GM18507 (cell line): ENCODE data around the gene HELT.
A peak's percentile ranks its signal among the peaks of the same experiment; 100 is the strongest.
"Not testable (repeated sequence)": the region's sequence is repeated elsewhere in the genome, so short reads cannot be mapped to it uniquely, and the experiment has no call there.

Experiments
- DNase-seq: peaks from one replicate; pipeline ENCODE4 v3.0.0; 2011; ENCODE audit warnings: low read depth; ENCODE audit not compliant: insufficient read length; ENCODE audit errors: extremely low spot score
- FAIRE-seq: peaks from 2 replicates; lab custom pipeline; 2011; peaks lifted over from hg19 to GRCh38; lab: Jason Lieb, UNC

The HELT gene

DNA sequence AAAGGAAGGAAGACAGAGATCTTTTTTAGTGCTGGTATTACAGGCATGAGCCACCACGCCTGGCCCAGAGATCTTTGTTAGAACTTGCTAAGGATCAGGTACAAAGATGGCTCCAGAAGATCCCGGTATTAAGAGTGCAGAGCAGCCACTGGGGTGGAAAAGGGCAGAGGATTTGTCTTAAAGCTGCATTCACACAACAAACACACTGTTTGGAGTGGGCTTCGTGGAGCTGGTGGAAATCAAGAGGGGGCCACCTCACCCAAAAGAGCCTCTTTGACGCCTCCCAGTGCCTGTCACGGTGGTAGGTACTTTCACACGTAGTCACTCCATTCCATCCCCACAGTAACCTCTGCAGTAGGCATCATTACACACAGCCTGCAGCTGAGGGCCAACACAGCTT, 13.3 kb downstream of the HELT start:
- DNase-seq (no peak), FAIRE-seq (no peak)

- FAIRE-seq (no peak), DNase-seq (no peak)
Measured at GRCh38 chr4:185033072-185033471, 14.8 kb downstream of the HELT start.

- DNase-seq (no peak), FAIRE-seq (peak; percentile 26)
Measured at GRCh38 chr4:185033950-185034349, 15.7 kb downstream of the HELT start.

GRCh38 chr4:185035284-185035683, 17.0 kb downstream of the HELT start:
- FAIRE-seq (no peak), DNase-seq (no peak)

GRCh38 chr4:185036019-185036418, 17.7 kb downstream of the HELT start:
- FAIRE-seq (no peak), DNase-seq (no peak)

- no peak for FAIRE-seq
- no peak for DNase-seq
Measured at GRCh38 chr4:185036842-185037241, 18.6 kb downstream of the HELT start.

DNA sequence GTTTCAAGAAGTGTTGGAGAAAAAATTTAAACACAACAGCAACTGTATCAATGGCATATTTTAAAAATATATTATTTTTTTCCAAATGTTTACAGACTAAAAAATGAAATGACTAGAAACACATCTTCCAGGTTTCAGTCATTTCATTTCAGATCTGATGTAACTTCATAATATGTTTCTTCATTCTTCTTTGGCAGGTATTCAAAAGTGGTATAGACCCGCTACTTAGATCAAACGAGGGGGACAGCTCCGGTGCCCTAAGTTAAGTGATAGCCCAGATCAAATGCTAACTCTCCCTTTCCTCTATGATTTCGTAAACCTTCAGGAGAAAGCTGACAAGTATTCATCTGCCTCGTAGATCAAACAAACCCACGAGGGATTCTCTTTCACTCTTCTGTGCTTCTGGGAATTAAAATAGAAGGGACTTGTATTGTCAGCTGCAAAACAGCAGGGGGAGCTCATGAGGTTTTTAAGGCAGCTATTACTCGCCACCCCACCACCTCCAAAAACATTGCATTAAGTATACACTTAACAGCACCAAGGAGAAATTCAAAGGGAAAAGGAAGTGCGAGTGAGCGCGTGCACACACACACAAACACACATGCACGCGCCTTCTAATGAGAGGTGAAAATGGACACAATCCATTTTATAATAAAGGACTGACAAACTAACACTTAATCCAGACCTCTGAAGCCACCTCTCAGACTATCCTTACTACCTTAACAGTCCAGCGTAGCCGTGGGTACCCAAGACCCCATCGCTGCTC, 21.4 kb downstream of the HELT start:
- peak; percentile 89 for FAIRE-seq
- peak; percentile 52 for DNase-seq

GRCh38 chr4:185040523-185040922, 22.2 kb downstream of the HELT start:
- FAIRE-seq (no peak), DNase-seq (no peak)

- not testable (repeated sequence) for DNase-seq, FAIRE-seq
Measured at GRCh38 chr4:185050286-185050685, 32.0 kb downstream of the HELT start.

DNA sequence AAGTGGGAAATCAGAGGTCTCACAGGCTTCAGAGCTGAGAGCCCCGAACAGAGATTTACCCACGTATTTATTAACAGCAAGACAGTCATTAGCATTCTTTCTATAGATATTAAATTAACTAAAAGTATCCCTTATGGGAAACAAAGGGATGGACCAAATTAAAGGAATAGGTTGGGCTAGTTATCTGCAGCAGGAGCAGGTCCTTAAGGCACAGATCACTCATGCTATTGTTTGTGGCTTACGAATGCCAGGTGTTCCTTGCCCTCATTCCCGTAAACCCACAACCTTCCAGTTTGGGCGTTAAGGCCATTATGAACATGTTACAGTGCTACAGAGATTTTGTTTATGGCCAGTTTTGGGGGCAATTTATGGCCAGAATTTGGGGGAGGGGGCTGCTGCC, 33.0 kb downstream of the HELT start:
- DNase-seq, FAIRE-seq: not testable (repeated sequence)

GRCh38 chr4:185053746-185054145, 35.5 kb downstream of the HELT start:
- no peak for FAIRE-seq
- DNase-seq, result no peak

GRCh38 chr4:185054272-185054671, 36.0 kb downstream of the HELT start:
- no peak for FAIRE-seq
- no peak for DNase-seq

GRCh38 chr4:185054886-185055285, 36.6 kb downstream of the HELT start:
- DNase-seq, result no peak
- no peak for FAIRE-seq

- DNase-seq, result no peak
- FAIRE-seq, result no peak
Measured at GRCh38 chr4:185061610-185062009, 43.3 kb downstream of the HELT start.

- no peak for FAIRE-seq
- no peak for DNase-seq
Measured at GRCh38 chr4:185062606-185063005, 44.3 kb downstream of the HELT start.

- no peak for FAIRE-seq
Measured at GRCh38 chr4:185066179-185066578, 47.9 kb downstream of the HELT start.

DNA sequence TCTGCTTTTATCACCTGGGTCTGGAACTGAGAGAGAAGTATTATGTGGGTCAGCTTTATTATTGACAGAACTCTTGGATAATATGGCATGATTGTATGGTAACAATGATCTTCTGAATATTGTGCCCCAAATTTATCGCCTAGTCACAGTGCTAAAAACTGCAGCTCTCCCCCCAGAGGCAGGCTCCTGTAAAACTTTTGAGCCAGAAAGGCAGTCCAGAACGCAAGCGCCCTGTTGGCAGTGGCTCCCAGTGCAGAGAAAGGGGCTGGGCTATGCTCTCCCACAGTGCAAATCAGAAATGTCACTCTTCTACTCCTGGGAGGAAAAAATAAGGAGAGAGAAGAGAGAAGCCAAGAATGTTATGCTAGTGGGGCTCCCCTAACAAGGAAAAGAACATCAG, 50.5 kb downstream of the HELT start:
- FAIRE-seq, result no peak

More at GRCh38 chr4:185066179-185066578, 47.9 kb downstream of the HELT start:
- DNase-seq, result no peak

More for the DNA sequence above, 50.5 kb downstream of the HELT start:
- no peak for DNase-seq
